Adipose tissue (tissue), 3 donors: ENCODE results near the gene SERPINF2. TPM values are rescaled to one million over a fixed set of nuclear protein-coding genes. Genes with fewer than 3 reads are reported as not detected.

Experiments used
- H3K27ac ChIP-seq: one replicate; pipeline ENCODE4 v1.5.1; 2013; ENCODE audit warnings: low read depth, low read length
- WGBS, 3 donors: extraction: QIAGEN DNeasy Blood & Tissue Kit; methylation state at CpG; one replicate each; pipeline ENCODE4 v1.1.7; 2013; 5-methylcytosine and 5-hydroxymethylcytosine counted together
- polyA plus RNA-seq, 3 donors: library from polyadenylated mRNA; stranded (reverse); fragments of 200-250 nt; gene quantifications; one replicate each; pipeline ENCODE4 v1.2.3, GENCODE V29; 2013
- donor health status: healthy with polysubstance abuse.
- donor health status: Bipolar disorder and iron deficiency.
- donor health status: healthy.

The SERPINF2 gene
- polyA plus RNA-seq, 3 donors: 8.9 to 15.7 (median 11.9) TPM

GRCh38 chr17:1802429-1802828 is 59.8 kb downstream of the SERPINF2 start:
- no peak overlapping the region for H3K27ac ChIP-seq
- WGBS, 3 donors: 94 to 95% (median 95%) methylated on average over 1 of the region's 1 CpG

DNA sequence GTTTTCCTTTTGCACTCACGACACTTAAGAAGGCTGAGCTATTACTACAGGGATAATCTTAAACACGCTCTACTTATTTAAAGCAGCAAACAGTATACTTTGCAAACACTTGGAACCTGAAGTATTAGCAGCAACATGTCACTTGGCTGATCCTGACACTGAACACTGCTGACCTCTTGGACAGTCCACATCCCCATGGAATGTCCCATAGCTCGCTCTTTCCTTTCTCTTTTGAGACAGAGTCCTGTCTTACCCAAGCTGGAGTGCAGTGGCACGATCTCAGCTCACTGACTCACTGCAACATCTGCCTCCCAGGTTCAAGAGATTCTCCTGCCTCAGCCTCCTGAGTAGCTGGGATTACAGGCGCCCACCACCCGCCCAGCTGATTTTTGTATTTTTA is 60.6 kb downstream of the SERPINF2 start:
- no peak overlapping the region for H3K27ac ChIP-seq
- 85 to 91% (median 87%) methylated on average over 6 of the region's 6 CpGs for WGBS, 3 donors

Other genes starting within 250 kb of the SERPINF2 start
- 10 to 100 TPM; 21.9 to 88.5 (median 41.5) TPM for gene INPP5K, start 226.3 kb upstream of the SERPINF2 start, polyA plus RNA-seq
- gene PITPNA, start 180.1 kb upstream of the SERPINF2 start, polyA plus RNA-seq: 10 to 100 TPM; 14.6 to 33.9 (median 27.2) TPM
- gene SLC43A2, start 114.0 kb upstream of the SERPINF2 start, polyA plus RNA-seq: 10 to 100 TPM in 1 of 3 donors, 1 to 10 TPM in 2; 5.7 to 17.0 (median 8.8) TPM
- 10 to 100 TPM in 2 of 3 donors, 1 to 10 TPM in 1; 3.8 to 22.6 (median 19.8) TPM for gene SCARF1, start 97.1 kb upstream of the SERPINF2 start, polyA plus RNA-seq
- 10 to 100 TPM; 13.6 to 29.7 (median 24.1) TPM for gene RILP, start 93.0 kb upstream of the SERPINF2 start, polyA plus RNA-seq
- 10 to 100 TPM; 52.0 to 86.7 (median 67.5) TPM for gene PRPF8, start 58.0 kb upstream of the SERPINF2 start, polyA plus RNA-seq
- 10 to 100 TPM in 2 of 3 donors, 1 to 10 TPM in 1; 1.4 to 16.6 (median 15.0) TPM for gene TLCD2, start 32.5 kb upstream of the SERPINF2 start, polyA plus RNA-seq
- 10 to 100 TPM; 11.8 to 24.5 (median 24.0) TPM for gene WDR81, start 18.2 kb upstream of the SERPINF2 start, polyA plus RNA-seq
- gene SERPINF1, start 19.2 kb downstream of the SERPINF2 start, polyA plus RNA-seq: 1,000 to 10,000 TPM in 2 of 3 donors, 100 to 1,000 TPM in 1; 140 to 1,175 (median 1,133) TPM
- 10 to 100 TPM in 1 of 3 donors, 1 to 10 TPM in 2; 4.8 to 12.8 (median 8.3) TPM for gene SMYD4, start 87.0 kb downstream of the SERPINF2 start, polyA plus RNA-seq
- gene RPA1, start 87.1 kb downstream of the SERPINF2 start, polyA plus RNA-seq: 10 to 100 TPM; 17.1 to 25.8 (median 23.6) TPM